GM21381 (cell line): ENCODE results near the gene ESPN.
A peak's percentile ranks its signal among the peaks of the same experiment; 100 is the strongest.
"Not testable (repeated sequence)": the region's sequence is repeated elsewhere in the genome, so short reads cannot be mapped to it uniquely, and the experiment has no call there.

Source experiments
- ATAC-seq: cut with Tn5 transposase; IDR thresholded peaks from one replicate; pipeline ENCODE4 v1.9.1; 2021; ENCODE audit warnings: mild to moderate bottlenecking, moderate library complexity; ENCODE audit not compliant: unreplicated experiment

The ESPN gene

GRCh38 chr1:6477039-6477820 is 52.7 kb downstream of the ESPN start:
- ATAC-seq, result no peak

DNA sequence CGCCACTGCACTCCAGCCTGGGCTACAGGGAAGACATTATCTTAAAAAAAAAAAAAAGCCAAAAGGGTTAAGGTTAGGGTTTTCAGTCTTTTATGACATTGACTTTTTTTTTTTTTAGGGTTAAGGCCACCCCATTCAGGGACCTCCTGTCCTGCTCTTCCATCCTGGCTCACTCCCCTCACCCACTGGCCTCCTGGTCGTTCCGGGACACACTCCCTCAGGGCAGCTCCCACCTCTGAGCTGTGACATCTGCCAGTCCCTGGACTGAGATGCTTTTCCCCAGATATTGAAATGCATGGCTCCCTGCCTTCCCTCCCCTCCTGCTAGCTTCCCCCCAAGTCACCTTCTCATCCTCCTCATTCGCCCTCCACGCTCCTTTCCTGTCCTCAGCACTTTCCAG is 57.2 kb downstream of the ESPN start:
- ATAC-seq, result no peak

GRCh38 chr1:6483017-6483760 is 58.6 kb downstream of the ESPN start:
- no peak for ATAC-seq

GRCh38 chr1:6483761-6484117 is 59.2 kb downstream of the ESPN start:
- ATAC-seq, result no peak

GRCh38 chr1:6484826-6485167 is 60.2 kb downstream of the ESPN start:
- no peak for ATAC-seq

DNA sequence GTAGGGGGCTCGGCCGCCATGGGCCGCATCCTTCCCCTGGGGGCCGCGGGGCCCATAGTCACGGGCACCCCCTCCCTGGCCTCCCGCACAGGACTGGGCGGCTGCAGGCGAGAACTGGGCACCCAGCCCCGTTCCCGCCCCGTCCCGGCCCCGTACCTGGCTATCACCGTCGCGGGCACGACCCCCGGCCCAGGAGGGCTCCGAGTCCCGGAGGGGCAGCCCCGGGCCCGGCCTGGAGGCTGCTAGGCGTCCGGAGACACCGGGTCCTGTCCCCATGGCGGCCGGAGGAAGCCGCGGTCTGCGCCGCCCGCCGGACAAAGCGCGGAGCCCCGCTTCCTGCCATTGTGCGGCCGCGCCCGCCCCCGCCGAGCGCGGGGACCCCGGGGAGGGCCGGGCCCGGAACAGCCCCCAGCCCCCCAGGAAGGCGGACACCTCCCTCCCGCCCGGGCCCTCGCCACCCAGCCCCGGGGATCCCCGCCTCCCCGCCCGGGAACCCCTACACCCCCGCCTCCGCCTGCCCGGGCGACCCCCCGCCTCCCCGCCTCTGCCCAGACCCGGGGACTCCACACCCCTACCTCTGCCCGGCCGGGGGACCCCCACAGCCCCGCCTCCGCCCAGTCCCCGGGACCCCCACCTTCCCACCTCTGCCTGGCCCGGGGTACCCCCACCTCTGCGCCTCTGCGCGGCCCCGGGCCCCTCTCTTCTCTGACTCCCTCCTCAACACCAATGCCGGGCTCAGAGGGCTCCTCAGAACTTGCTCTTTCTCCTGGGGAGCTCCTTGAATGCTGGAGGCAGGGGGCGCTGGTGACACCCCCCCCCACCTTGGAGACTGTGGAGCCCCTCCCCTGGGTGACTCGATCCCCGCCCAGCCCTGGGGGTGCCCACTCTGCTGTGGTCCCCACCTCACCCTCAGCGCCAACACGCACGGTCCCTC is 60.9 kb downstream of the ESPN start:
- no peak for ATAC-seq

DNA sequence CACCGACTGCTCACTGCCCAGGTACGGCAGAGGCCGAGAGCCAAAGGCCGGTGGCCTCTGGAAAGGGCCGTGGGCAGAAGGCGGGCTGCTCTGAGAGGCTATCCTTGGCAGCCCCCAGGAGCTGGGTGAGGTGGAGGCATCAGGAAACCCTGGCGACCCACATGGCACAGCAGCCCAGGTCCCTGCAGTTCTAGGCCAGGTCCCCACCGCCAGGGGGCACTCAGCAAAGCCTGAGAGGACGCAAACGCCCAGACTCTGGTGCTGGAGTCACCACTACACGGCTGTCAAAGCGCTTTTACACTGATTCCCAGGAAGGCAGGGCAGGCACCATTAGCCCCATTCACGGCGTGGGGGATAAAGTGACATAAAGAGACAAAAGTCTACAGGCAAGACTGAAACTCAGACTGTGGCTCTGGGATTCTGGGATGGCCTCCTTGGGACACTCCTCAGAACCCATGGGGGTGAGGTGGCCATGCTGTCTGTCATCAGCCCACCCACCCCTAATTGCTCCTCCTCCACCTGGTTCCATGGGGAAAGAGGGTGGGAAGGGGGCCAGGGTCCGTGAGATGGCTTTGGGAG is 61.9 kb downstream of the ESPN start:
- no peak for ATAC-seq

- ATAC-seq, result no peak
These were observed 63.4 kb downstream of the ESPN start for GRCh38 chr1:6487804-6488484.

GRCh38 chr1:6488602-6489382 is 64.2 kb downstream of the ESPN start:
- ATAC-seq, result no peak

DNA sequence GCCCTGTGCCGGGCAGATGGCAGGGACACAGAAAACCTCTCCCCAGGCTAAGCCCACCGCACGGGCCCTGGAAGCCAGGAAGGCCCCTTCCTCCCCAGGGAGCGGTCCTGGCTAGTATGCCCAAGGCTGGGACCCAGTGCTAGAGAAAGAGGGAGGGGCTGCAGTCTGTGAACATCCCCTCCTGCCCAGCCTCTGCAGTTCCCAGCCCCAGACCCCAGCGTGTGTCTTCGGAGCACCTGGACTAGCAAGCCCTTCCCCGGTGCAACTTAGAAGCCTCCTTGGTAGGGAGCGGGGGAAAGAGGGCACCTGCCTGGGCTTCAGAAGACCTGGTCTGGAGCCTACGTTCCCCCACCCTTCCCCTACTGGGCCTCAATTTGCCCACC is 64.8 kb downstream of the ESPN start:
- no peak for ATAC-seq

DNA sequence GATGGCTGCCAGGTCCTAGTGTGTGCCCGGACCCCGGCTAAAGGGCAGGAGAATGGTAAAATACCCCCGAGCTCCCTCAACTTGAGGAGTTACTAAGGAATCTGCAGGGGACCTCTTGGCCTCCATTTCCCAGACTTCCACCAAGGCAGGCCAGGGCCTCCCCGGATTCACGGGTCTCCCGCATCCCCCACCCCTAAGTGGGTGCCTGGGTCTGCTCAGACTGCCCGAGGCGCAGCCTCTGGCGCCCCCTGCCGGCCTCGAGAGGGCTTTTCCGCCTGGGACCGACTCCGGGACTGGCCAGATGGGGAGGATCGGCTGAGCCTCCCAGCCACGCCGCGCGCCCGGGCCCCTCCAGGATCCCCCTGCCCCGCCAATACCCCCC is 65.2 kb downstream of the ESPN start:
- ATAC-seq, result peak; percentile 46

- ATAC-seq, result peak; percentile 57
These were observed 65.9 kb downstream of the ESPN start for GRCh38 chr1:6490181-6491080.

- ATAC-seq, result no peak
These were observed 66.5 kb downstream of the ESPN start for GRCh38 chr1:6491081-6491449.

GRCh38 chr1:6491480-6491962 is 66.9 kb downstream of the ESPN start, which contains the start of gene PLEKHG5:
Gene PLEKHG5 (minus strand): TSS chr1:6491667. CDS start chr1:6477571, 14,096 bp downstream.
- ATAC-seq, result no peak

GRCh38 chr1:6491966-6492365 is 67.4 kb downstream of the ESPN start:
- no peak for ATAC-seq

DNA sequence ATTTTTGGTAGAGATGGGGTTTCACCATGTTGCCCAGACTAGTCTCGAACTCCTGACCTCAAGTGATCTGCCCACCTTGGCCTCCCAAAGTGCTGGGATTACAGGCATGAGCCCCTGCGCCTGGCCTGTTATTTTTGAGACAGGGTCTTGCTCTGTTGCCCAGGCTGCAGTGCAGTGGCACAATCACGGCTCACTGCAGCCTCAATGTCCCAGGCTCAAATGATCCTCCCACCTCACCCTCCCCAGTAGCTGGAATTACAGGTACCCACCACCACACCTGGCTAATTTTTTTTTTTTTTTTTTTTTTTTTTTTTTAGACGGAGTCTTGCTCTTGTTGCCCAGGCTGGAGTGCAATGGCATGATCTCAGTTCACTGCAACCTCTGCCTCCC is 69.3 kb downstream of the ESPN start:
- not testable (repeated sequence) for ATAC-seq

DNA sequence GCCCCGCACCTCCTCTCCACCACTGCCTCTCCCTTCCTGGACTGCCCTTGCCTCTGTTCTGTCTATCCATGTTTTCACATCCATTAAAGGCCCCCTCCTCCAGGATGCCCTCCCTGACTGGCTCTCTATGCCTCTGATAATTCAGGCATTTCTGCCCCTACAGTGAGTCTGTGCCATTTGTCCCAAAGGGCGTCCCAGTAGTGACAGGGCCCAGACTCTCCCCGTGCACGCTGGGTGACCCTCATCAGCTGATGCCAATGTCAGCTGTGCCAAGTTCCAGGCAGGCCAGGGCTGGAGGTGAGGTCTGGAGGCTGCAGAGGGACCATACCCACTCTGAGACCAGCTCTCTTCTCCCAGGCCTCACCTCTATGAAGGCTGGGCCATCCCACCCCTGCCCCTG is 70.1 kb downstream of the ESPN start:
- ATAC-seq, result no peak

GRCh38 chr1:6495041-6495441 is 70.5 kb downstream of the ESPN start:
- no peak for ATAC-seq
